Suprapubic skin (tissue), 4 donors: ENCODE data around the gene RBM47.

Experiments used
- POLR2A ChIP-seq, 2 donors: fragments of 450-650 bp; IDR thresholded peaks; one replicate each; pipeline ENCODE4 v1.6.1; 2017; ENCODE audit warnings: antibody characterized with exemption in 2 of 2, mild to moderate bottlenecking in 2 of 2, moderate library complexity in 2 of 2
- POLR2AphosphoS5 ChIP-seq, 3 donors: sonication (generic); formaldehyde crosslinking; IDR thresholded peaks; one replicate each; pipeline ENCODE4 v1.6.1; 2017; ENCODE audit warnings: antibody characterized with exemption in 3 of 3
- TF ChIP-seq, protein P1 (sequence below), 2 donors: fragments of 200-600 bp in 1 of 2; fragments of 450-650 bp in 1 of 2; sonication (generic) in 1 of 2; IDR thresholded peaks; one replicate each; pipeline ENCODE4 v1.5.1; 2016 to 2019; ENCODE audit warnings: antibody characterized with exemption in 2 of 2, mild to moderate bottlenecking in 1 of 2, moderate library complexity in 1 of 2

- TF ChIP-seq, protein P1, sequence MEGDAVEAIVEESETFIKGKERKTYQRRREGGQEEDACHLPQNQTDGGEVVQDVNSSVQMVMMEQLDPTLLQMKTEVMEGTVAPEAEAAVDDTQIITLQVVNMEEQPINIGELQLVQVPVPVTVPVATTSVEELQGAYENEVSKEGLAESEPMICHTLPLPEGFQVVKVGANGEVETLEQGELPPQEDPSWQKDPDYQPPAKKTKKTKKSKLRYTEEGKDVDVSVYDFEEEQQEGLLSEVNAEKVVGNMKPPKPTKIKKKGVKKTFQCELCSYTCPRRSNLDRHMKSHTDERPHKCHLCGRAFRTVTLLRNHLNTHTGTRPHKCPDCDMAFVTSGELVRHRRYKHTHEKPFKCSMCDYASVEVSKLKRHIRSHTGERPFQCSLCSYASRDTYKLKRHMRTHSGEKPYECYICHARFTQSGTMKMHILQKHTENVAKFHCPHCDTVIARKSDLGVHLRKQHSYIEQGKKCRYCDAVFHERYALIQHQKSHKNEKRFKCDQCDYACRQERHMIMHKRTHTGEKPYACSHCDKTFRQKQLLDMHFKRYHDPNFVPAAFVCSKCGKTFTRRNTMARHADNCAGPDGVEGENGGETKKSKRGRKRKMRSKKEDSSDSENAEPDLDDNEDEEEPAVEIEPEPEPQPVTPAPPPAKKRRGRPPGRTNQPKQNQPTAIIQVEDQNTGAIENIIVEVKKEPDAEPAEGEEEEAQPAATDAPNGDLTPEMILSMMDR (IDR thresholded peaks at IDR 0.05), result no peak
- TF ChIP-seq POLR2AphosphoS5 (IDR thresholded peaks at IDR 0.05), result no peak
- TF ChIP-seq POLR2A (IDR thresholded peaks at IDR 0.05), result no peak
Observed at GRCh38 chr4:40471923-40472322, 157.7 kb downstream of the RBM47 start.
